HG03064 (cell line): ENCODE data around the gene ZGPAT.

Experiments used
- ATAC-seq: cut with Tn5 transposase; IDR thresholded peaks from one replicate; pipeline ENCODE4 v1.9.1; 2021; ENCODE audit warnings: low read depth; ENCODE audit not compliant: unreplicated experiment

The ZGPAT gene

GRCh38 chr20:63732118-63733095 is 24.6 kb downstream of the ZGPAT start:
- no peak for ATAC-seq

DNA sequence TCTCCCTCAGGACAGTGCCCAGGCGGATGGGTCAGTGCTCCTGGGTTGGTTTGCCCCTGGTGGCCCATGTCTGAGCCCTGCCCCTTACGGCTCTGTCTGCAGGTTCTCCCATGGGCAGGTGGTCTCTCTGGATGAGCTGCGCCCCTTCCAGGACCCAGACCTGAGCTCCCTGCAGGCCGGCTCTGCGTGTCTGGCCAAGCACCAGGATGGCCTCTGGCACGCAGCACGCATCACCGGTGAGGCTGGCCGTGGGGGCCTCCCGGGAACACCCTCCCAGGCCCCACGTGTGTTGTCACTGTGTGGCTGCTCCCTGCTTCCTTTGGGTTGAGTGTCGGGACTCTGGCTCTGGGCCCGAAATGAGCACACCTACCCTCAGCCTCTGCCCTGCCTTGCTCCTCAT is 25.3 kb downstream of the ZGPAT start:
- ATAC-seq: no peak

GRCh38 chr20:63733579-63734081 is 25.8 kb downstream of the ZGPAT start:
- no peak for ATAC-seq

- ATAC-seq: no peak
Observed at GRCh38 chr20:63734111-63734945, 26.5 kb downstream of the ZGPAT start.

DNA sequence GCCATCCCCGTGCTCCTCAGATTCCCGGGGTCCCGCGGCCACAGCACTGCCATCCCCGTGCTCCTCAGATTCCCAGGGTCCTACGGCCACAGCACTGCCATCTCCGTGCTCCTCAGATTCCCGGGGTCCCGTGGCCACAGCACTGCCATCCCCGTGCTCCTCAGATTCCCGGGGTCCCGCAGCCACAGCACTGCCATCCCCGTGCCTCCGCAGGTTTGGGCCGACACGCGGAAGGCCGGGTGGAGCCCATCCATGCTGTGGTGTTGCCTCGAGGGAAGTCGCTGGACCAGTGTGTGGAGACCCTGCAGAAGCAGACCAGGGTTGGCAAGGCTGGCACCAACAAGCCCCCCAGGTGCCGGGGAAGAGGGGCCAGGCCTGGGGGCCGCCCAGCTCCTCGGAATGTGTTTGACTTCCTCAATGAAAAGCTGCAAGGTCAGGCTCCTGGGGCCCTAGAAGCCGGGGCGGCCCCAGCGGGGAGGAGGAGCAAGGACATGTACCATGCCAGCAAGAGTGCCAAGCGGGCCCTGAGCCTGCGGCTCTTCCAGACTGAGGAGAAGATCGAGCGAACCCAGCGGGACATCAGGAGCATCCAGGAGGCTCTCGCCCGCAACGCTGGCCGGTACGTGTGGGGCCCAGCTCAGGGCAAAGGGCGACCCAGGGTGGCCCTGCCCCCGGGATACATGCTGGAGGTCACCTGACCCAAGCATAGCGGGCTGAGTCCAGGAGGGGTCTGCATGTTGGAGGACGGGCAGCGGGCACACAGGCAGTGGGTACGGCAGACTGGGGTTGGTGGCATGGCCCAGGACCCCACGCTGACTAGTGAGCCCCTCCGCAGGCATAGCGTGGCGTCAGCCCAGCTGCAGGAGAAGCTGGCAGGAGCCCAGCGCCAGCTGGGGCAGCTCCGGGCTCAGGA is 27.4 kb downstream of the ZGPAT start:
- ATAC-seq: no peak

DNA sequence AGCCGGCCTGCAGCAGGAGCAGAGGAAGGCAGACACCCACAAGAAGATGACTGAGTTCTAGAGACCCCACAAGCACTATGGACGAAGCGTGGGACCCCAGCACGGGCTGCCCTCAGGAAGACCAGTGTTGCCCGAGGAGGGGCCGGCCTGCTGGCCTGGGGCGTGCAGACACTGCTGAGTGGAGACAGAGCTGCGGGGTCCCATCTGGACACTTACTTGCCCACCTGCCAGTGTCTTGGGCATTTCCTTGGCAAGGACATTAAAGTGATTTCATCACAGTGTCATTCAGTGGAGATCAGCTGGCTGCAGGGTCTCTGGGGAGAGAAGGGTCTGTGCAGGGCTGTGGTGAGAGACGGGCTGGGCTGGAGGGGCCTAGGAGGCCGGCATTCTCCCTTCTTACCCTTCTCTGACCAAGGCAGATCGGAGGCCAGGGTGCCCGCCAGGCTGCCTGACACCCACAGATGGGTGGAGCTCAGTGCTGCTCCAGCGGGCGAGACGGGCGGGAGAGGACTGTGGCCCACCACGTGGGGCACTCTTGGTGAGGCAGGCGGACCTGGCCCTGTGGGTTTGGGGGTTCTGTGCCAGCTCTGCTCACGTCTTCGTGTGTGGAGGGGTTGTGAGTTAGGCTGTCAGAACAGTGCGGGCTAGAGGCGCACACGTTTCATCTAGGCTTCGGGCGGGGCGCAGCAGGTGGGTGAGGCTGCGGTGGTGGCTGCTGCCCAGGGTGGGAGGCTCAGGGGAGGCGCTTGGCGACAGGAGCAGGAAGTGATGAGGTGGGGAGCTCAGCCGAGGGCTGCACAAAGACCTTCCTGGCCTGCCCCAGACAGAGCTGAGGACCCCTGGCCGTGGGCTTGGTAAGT is 28.2 kb downstream of the ZGPAT start, which contains the start of gene LIME1:
Gene LIME1 (plus strand): TSS at position 806 of the 860 bp plus-strand sequence. CDS start 886 bp downstream, outside the sequence.
- no peak for ATAC-seq

GRCh38 chr20:63736893-63737694 is 29.3 kb downstream of the ZGPAT start:
- ATAC-seq: no peak

DNA sequence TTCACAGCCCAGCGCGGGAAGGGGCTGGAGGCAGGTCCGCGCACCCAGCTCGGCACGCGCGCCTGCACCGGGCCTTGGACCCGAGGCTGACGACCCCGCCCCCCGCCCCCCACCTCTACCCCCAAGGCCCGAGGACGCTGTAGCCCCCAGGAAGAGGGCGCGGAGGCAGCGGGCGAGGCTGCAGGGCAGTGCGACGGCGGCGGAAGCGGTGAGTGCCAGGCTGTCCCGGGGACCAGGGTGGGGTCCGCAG is 29.8 kb downstream of the ZGPAT start:
- no peak for ATAC-seq

DNA sequence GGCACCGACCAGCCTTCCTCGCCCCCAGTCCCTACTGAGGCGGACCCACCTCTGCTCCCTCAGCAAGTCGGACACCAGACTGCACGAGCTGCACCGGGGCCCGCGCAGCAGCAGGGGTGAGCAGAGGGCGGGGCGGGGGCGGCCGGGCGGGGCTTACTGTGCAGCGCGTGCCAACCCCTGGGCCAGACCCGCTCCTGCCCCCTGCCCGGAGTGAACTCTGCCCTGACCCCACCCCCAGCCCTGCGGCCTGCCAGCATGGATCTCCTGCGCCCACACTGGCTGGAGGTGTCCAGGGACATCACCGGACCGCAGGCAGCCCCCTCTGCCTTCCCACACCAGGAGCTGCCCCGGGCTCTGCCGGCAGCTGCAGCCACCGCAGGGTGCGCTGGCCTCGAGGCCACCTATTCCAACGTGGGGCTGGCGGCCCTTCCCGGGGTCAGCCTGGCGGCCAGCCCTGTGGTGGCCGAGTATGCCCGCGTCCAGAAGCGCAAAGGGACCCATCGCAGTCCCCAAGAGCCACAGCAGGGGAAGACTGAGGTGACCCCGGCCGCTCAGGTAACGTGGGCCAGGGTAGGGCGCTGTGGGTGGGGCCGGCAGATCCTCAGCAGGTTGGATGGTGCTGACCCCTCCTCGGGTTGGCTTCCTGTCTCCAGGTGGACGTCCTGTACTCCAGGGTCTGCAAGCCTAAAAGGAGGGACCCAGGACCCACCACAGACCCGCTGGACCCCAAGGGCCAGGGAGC is 30.3 kb downstream of the ZGPAT start:
- no peak for ATAC-seq

DNA sequence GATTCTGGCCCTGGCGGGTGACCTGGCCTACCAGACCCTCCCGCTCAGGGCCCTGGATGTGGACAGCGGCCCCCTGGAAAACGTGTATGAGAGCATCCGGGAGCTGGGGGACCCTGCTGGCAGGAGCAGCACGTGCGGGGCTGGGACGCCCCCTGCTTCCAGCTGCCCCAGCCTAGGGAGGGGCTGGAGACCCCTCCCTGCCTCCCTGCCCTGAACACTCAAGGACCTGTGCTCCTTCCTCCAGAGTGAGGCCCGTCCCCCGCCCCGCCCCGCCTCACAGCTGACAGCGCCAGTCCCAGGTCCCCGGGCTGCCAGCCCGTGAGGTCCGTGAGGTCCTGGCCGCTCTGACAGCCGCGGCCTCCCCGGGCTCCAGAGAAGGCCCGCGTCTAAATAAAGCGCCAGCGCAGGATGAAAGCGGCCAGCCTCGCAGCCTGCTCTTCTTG is 30.9 kb downstream of the ZGPAT start:
- ATAC-seq: no peak

DNA sequence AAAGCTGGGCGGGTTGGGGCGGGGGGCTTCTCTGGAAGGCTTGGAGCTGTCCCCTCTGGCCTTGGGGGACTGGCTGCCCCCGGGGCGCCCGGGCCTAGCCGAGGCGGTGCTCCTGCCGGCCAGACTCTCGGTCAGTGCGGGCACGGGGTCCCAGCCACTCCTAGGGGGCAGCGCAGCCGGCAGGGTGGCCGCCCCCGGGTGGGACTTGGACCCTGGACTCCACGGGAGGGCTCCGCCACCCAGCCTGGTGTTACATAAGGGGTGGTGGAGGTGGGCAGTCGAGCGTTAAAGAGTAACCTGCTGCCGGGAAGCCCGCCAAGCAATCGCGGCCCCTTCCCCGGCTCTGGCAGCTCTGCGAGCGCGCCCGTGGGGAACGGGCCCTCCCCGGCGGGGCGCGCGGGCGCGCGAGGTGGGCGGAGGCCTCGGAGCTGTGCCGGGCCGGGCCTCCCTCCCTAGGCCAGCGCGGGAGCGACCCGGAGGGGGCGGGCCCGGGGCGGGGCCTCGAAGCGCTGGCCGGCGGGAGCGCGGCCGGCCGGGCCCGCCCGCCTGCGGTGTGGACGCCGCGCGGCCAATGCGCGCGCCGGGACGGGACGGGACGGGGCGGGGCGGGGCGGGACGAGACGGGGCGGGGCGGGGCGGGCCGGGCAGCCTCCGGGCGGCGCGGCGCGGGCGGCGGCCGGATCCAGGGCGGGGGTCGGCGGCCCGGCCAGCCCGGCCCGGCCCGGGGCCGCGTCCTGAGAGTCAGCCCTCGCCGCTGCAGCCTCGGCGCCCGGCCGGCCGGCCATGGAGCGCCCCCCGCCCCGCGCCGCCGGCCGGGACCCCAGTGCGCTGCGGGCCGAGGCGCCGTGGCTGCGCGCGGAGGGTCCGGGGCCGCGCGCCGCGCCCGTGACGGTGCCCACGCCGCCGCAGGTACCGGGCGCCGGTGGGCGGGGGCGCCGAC is 31.6 kb downstream of the ZGPAT start, which contains the start of gene SLC2A4RG:
Gene SLC2A4RG (plus strand): TSS at position 647 of the 940 bp plus-strand sequence. CDS start 137 bp downstream, at position 784.
- no peak for ATAC-seq

- ATAC-seq: no peak
Observed at GRCh38 chr20:63740070-63740626, 32.3 kb downstream of the ZGPAT start.

DNA sequence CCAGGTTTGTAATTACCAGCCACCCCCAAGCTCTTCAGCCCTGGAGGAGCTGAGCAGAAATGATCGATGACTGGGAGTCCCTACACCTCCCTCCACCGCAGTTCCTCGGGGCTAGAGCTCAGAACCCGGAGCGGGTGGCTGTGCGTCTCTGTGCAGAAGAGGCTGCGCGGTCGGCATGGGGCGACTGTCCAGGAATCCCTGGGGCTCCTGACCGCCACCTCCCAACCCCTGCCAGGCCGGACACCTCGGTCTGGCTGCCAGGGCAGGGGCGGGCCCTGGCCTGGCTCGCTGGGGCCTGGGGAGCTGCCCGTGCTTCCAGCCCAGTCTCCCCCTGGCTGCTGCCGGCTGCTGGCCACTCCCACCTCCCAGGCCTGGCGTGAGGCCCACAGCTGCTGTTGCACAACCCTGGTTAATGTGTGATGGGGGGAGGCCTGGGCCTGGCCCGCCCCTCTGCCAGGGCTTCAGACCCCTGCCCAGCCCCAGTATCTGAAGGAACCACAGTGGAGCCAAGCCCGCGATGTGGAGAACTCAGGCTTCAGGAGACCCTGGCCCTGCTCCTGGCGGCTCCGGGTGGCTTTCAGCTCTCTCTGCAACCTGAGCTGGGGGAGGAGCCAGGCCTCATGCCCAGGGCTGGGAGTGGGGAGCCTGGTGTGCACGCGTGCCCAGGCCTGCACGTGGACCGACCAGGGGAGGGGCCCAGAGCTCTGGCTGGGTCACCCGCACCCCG is 33.0 kb downstream of the ZGPAT start:
- ATAC-seq: no peak

- no peak for ATAC-seq
Observed at GRCh38 chr20:63741354-63741675, 33.5 kb downstream of the ZGPAT start.

- ATAC-seq: no peak
Observed at GRCh38 chr20:63741676-63742380, 34.0 kb downstream of the ZGPAT start.
